OCI-LY7 (cell line): ENCODE results near the gene SETD3. TPM values are rescaled to one million over a fixed set of nuclear protein-coding genes. Genes with fewer than 3 reads are reported as not detected.

ENCODE experiments used
- BruUV-seq: library from RNA; stranded (reverse); fragments of 400-500 nt; replicated peaks from 2 replicates; lab custom pipeline; 2021; lab: Mats Ljungman, UMichigan
- CTCF ChIA-PET: fragments of 300-600 bp; sonication (Branson Sonifier 250); formaldehyde crosslinking; loops from one replicate; lab custom pipeline; 2022; ENCODE audit warnings: antibody characterized with exemption; ENCODE audit not compliant: unreplicated experiment; lab: Charles Lee
- POLR2A ChIA-PET: fragments of 300-600 bp; sonication (Branson Sonifier 250); formaldehyde crosslinking; loops from one replicate; lab custom pipeline; 2022; ENCODE audit warnings: antibody characterized with exemption; lab: Charles Lee
- DNase-seq: peaks from one replicate; pipeline ENCODE4 v3.0.0-alpha.2; 2015; ENCODE audit warnings: low spot score
- H2AFZ ChIP-seq: fragments of 200-600 bp; sonication (generic), shearing (Covaris generic); 2 replicates; pipeline ENCODE4 v1.6.1; 2014; ENCODE audit warnings: mild to moderate bottlenecking, antibody characterized with exemption, low read length, moderate library complexity
- H3K27ac ChIP-seq: fragments of 200-600 bp; sonication (generic); 2 replicates; pipeline ENCODE4 v1.5.1; 2014; ENCODE audit warnings: mixed run types, low read depth, mild to moderate bottlenecking, moderate library complexity, low read length, inconsistent platforms; ENCODE audit not compliant: poor library complexity, severe bottlenecking
- H3K36me3 ChIP-seq: fragments of 200-600 bp; sonication (generic); 2 replicates; pipeline ENCODE4 v1.6.1; 2014; ENCODE audit warnings: mild to moderate bottlenecking, antibody characterized with exemption, low read length, moderate library complexity, mixed read lengths; ENCODE audit not compliant: insufficient read depth
- H3K4me1 ChIP-seq: fragments of 200-600 bp; sonication (generic); 2 replicates; pipeline ENCODE4 v1.5.1; 2014; ENCODE audit warnings: mild to moderate bottlenecking, low read length; ENCODE audit not compliant: insufficient read depth, poor library complexity, severe bottlenecking
- H3K4me2 ChIP-seq: fragments of 200-600 bp; sonication (generic); 2 replicates; pipeline ENCODE4 v1.6.1; 2014; ENCODE audit warnings: mild to moderate bottlenecking, low read length
- H3K4me3 ChIP-seq: fragments of 200-600 bp; sonication (generic); 2 replicates; pipeline ENCODE4 v1.5.1; 2014; ENCODE audit warnings: mild to moderate bottlenecking, low read depth, low read length; ENCODE audit not compliant: poor library complexity, severe bottlenecking
- H3K79me2 ChIP-seq: fragments of 200-600 bp; sonication (generic); 2 replicates; pipeline ENCODE4 v1.6.1; 2016; ENCODE audit warnings: low read depth, mild to moderate bottlenecking, low read length, moderate library complexity, mixed read lengths; ENCODE audit not compliant: insufficient read depth
- H3K9me2 ChIP-seq: fragments of 200-600 bp; sonication (generic); 2 replicates; pipeline ENCODE4 v1.6.1; 2016; ENCODE audit warnings: mild to moderate bottlenecking, low read length, mixed read lengths; ENCODE audit not compliant: insufficient read depth
- H3K9me3 ChIP-seq: fragments of 200-600 bp; sonication (generic); 2 replicates; pipeline ENCODE4 v1.6.1; 2014; ENCODE audit warnings: mild to moderate bottlenecking, mixed run types, low read length, mixed read lengths
- H4K20me1 ChIP-seq: fragments of 200-600 bp; sonication (generic); 2 replicates; pipeline ENCODE4 v1.6.1; 2014; ENCODE audit warnings: mild to moderate bottlenecking, antibody characterized with exemption, low read length, moderate library complexity, mixed read lengths; ENCODE audit not compliant: insufficient read depth
- CTCF ChIP-seq: fragments of 200-600 bp; sonication (generic); conservative IDR thresholded peaks from 2 replicates; pipeline ENCODE4 v1.5.1; 2014; ENCODE audit warnings: mild to moderate bottlenecking, antibody characterized with exemption, low read length, moderate library complexity, mixed read lengths
- EZH2phosphoT487 ChIP-seq: fragments of 200-600 bp; sonication (generic); IDR thresholded peaks from 2 replicates; pipeline ENCODE4 v1.6.1; 2018; ENCODE audit warnings: low read depth, borderline replicate concordance, mild to moderate bottlenecking, mixed run types, antibody characterized with exemption, low read length, moderate library complexity, mixed read lengths
- intact Hi-C: fragments of 100-400 bp; cut with micrococcal nuclease; formaldehyde crosslinking; loops from one replicate; pipeline ENCODE4 v1.10.0; 2022; ENCODE audit not compliant: unreplicated experiment
- total RNA-seq, 2 experiments: library from RNA; depleted of rRNA in 1 of 2; stranded (reverse); fragments of >200 nt in 1 of 2; shearing (Covaris generic) in 1 of 2; gene quantifications; 2 replicates each; pipeline ENCODE4 v1.2.3, GENCODE V29; 2014 to 2022

The SETD3 gene
- total RNA-seq, 2 experiments from 2014 or later = 42.4 to 65.5 TPM

DNA sequence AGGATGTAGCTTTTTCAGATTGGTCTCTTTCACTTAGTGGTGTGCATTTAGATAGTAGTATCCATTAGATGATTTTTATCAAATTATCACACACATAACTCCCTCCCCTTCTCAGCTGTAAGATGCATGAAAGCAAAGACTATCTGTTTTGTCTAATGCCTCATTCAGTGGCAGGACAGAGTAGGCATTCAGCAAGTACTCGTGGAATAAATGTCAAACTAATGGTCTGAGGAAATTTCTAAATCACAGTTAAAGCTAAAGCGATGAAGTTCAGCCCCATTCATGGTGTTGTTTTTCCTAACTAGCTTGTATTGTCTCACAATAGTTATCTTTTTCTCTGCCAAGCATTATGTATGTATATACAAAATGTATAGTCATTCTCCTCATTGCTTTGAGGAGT, 16.7 kb upstream of the SETD3 start:
- no TSS peak for BruUV-seq
- POLR2A ChIA-PET = no interaction called here
- TF ChIP-seq EZH2phosphoT487 = no peak
- TF ChIP-seq CTCF = no peak

DNA sequence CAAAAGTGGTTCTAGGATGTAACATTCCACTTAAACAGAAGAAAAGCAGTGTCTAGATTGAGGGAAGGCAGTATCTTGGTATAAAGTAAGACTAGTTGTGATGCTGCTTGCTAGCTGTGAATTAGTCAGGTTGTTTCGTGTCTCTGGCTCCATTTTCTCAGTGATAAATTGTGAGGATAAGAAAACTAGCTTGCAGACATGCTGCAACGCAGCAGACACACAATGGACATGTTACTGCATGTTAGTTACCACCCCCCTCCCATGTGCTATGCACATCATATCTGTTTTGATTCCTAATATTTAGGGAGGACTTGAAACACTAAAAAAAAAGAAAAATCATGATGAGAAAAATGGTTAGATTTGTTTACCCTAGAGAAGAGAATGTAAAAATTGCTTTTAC, 3.4 kb upstream of the SETD3 start:
- no TSS peak for BruUV-seq
- no peak for DNase-seq
- no peak overlapping the region for H3K4me3 ChIP-seq
- no peaks in the 10 kb centered on the region for H3K9me3 ChIP-seq
- intact Hi-C loops = loop anchor here (10.0 kb wide), 1 partner anchor 581 kb away; the partner anchor contains the start of gene EVL
- no peak overlapping the region for H3K4me2 ChIP-seq
- no peak overlapping the region for H2AFZ ChIP-seq
- TF ChIP-seq CTCF = no peak
- no peak for TF ChIP-seq EZH2phosphoT487
- peaks cover 16% of the 10 kb centered on the region for H3K4me1 ChIP-seq
- H3K27ac ChIP-seq = no peak overlapping the region
- POLR2A ChIA-PET = no interaction called here
- H3K9me2 ChIP-seq = no peaks in the 10 kb centered on the region
- H4K20me1 ChIP-seq = peaks cover 45% of the 10 kb centered on the region
- CTCF ChIA-PET = no interaction called here
- H3K36me3 ChIP-seq = no peaks in the 10 kb centered on the region
- H3K79me2 ChIP-seq = peaks cover 88% of the 10 kb centered on the region

More for the DNA sequence above, 16.7 kb upstream of the SETD3 start:
- intact Hi-C loops = no loop called here
- H3K4me2 ChIP-seq = no peak overlapping the region
- peaks cover 11% of the 10 kb centered on the region; the same call in 1 of the 2 replicates for H3K79me2 ChIP-seq
- H2AFZ ChIP-seq = no peak overlapping the region
- H3K36me3 ChIP-seq = peaks cover 86% of the 10 kb centered on the region
- no peak overlapping the region for H3K4me3 ChIP-seq
- H3K9me3 ChIP-seq = no peaks in the 10 kb centered on the region
- DNase-seq = no peak
- peaks cover 3% of the 10 kb centered on the region; the same call in 1 of the 2 replicates for H4K20me1 ChIP-seq
- no peaks in the 10 kb centered on the region for H3K4me1 ChIP-seq
- H3K9me2 ChIP-seq = no peaks in the 10 kb centered on the region
- CTCF ChIA-PET = no interaction called here
- no peak overlapping the region for H3K27ac ChIP-seq

- ChIA-PET POLR2A (interaction anchor here (0.7 to 1.6 kb wide), 4 partner anchors 13 to 202 kb away, joined by 3 to 6 read pairs (median 4); partner anchors contain the start of gene CYP46A1), CTCF (no interaction called here)
- intact Hi-C loops = loop anchor here (2.0 to 10.0 kb wide), 2 partner anchors 205 to 583 kb away; partner anchors contain the start of gene EVL
- no peaks in the 10 kb centered on the region for H3K9me2 ChIP-seq
- no peaks in the 10 kb centered on the region for H3K36me3 ChIP-seq
- no peaks in the 10 kb centered on the region for H3K9me3 ChIP-seq
- peak overlapping the region; percentile 40; the same call in 1 of the 2 replicates for H2AFZ ChIP-seq
- H3K27ac ChIP-seq = peak overlapping the region; percentile 27
- H4K20me1 ChIP-seq = peaks cover 64% of the 10 kb centered on the region
- H3K79me2 ChIP-seq = peaks cover 88% of the 10 kb centered on the region
- peak overlapping the region; percentile 95 for H3K4me3 ChIP-seq
- TF ChIP-seq CTCF (no peak), EZH2phosphoT487 (no peak)
- DNase-seq = peak; percentile 38
- peak overlapping the region; percentile 84 for H3K4me2 ChIP-seq
- BruUV-seq = no TSS peak
- peaks cover 23% of the 10 kb centered on the region for H3K4me1 ChIP-seq
These were observed 1.1 kb upstream of the SETD3 start for GRCh38 chr14:99481745-99482099.
